ENCODE measurements around the gene DNA2. TPM values are rescaled to one million over a fixed set of nuclear protein-coding genes. Genes with fewer than 3 reads are reported as not detected.
A peak's percentile ranks its signal among the peaks of the same experiment; 100 is the strongest.
"Not testable (repeated sequence)": the region's sequence is repeated elsewhere in the genome, so short reads cannot be mapped to it uniquely, and the experiment has no call there.

DNA2 gene
- total and polyA plus RNA-seq, 11 donors, result 0.91 to 4.2 (median 2.4) TPM

DNA sequence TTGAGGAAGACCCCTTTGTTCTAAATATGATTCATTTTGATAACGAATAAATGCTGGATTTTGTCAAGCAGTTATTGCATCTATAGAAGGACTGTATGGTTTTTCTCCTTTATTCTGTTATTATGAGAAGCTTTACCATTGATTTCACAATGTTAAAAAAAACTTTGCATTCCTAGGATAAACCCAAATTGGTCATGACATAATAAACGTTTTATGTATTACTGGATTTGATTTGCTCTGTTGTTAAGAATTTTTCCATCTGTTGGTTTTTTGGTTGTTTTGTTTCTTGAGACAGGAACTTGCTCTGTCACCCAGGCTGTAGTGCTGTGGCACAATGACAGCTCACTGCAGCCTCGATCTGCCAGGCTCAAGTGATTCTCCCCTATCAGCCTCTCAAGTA, 2.2 kb upstream of the DNA2 start:
- no peak for DNase-seq
- Histone ChIP-seq H3K36me3 (peaks cover 0 to 2% (median 0%) of the 10 kb centered on the region in 9 donors), H3K9me3 (no peaks in the 10 kb centered on the region), H3K27ac (no peak overlapping the region), H3K4me1 (peaks cover 0 to 16% (median 7%) of the 10 kb centered on the region in 12 donors), H3K4me3 (no peak overlapping the region), H3K27me3 (no peaks in the 10 kb centered on the region)
- 49 to 58% (median 53%) methylated on average over 3 of the region's 3 CpGs for WGBS, 4 donors
- TF ChIP-seq POLR2A (IDR thresholded peaks at IDR 0.05), result no peak
- intact Hi-C loops (cut with DNase I), result no loop called here
- ATAC-seq, result no peak

DNA sequence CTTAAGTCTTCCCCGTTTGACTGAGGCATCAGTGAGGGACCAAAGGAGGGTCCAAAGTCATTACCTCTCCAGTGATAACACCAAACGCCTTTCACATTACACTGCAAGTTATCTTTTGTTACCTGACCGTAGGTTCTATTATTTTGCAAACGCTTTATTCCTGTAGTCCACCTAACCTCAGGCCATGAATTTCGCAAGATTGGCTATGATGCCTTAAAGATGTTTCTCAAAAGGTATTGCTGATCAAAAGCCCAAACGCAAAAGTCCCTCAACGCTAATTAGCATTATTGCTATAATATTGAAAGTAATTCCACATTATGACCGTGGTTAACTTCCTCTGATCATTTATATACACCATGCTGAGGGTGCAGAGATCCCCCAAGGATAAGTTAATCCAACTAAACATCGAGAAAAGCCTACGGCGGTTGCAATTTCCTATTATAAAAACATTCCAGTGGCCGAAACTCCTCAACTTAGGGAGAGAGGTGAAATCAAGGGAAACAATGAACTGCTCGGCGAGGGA, 649 bp downstream of the DNA2 start:
- ATAC-seq (no peak), DNase-seq (no peak)
- H3K27ac ChIP-seq, result peak overlapping the region in 3 of 12 donors; percentile 30 to 54 (median 36)
- peak overlapping the region; percentile 6 to 79 (median 66) for H3K4me3 ChIP-seq
- intact Hi-C loops (cut with DNase I), result no loop called here
- H3K36me3 ChIP-seq, result peaks cover 0 to 15% (median 0%) of the 10 kb centered on the region in 9 donors
- WGBS, 4 donors, result 1 to 2% (median 1%) methylated on average over 14 of the region's 14 CpGs
- no peaks in the 10 kb centered on the region for H3K27me3 ChIP-seq
- H3K4me1 ChIP-seq, result peaks cover 0 to 16% (median 7%) of the 10 kb centered on the region in 12 donors
- H3K9me3 ChIP-seq, result no peaks in the 10 kb centered on the region
- TF ChIP-seq, protein P1, sequence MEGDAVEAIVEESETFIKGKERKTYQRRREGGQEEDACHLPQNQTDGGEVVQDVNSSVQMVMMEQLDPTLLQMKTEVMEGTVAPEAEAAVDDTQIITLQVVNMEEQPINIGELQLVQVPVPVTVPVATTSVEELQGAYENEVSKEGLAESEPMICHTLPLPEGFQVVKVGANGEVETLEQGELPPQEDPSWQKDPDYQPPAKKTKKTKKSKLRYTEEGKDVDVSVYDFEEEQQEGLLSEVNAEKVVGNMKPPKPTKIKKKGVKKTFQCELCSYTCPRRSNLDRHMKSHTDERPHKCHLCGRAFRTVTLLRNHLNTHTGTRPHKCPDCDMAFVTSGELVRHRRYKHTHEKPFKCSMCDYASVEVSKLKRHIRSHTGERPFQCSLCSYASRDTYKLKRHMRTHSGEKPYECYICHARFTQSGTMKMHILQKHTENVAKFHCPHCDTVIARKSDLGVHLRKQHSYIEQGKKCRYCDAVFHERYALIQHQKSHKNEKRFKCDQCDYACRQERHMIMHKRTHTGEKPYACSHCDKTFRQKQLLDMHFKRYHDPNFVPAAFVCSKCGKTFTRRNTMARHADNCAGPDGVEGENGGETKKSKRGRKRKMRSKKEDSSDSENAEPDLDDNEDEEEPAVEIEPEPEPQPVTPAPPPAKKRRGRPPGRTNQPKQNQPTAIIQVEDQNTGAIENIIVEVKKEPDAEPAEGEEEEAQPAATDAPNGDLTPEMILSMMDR (IDR thresholded peaks at IDR 0.05), result no peak
- no peak for TF ChIP-seq POLR2A (IDR thresholded peaks at IDR 0.05)

DNA sequence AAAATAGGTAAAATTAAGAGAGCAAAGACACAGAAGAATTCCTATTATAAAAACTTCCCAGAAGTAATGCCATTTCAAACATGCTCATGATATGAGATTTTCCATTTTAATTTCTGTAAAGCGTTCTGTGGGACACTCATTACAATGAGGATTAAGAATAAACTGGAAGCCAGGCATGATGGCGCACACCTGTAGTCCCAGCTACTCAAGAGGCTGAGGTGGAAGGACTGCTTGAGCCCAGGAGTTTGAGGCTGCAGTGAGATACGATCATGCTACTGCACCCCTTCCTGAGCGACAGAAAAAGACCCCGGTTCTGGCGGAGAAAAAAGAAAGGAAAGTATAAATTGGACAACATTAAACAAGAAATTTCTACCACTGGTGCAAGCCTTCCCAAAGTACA, 1.5 kb downstream of the DNA2 start:
- H3K27me3 ChIP-seq, result no peaks in the 10 kb centered on the region
- H3K4me3 ChIP-seq, result peak overlapping the region in 1 of 12 donors; percentile 69
- intact Hi-C loops (cut with DNase I), result no loop called here
- H3K4me1 ChIP-seq, result peaks cover 0 to 16% (median 7%) of the 10 kb centered on the region in 12 donors
- H3K27ac ChIP-seq, result no peak overlapping the region
- 56 to 76% (median 70%) methylated on average over 6 of the region's 6 CpGs for WGBS, 4 donors
- TF ChIP-seq, protein P1 (IDR thresholded peaks at IDR 0.05), result no peak
- no peak for TF ChIP-seq POLR2A (IDR thresholded peaks at IDR 0.05)
- no peak for DNase-seq
- no peak for ATAC-seq
- no peaks in the 10 kb centered on the region for H3K9me3 ChIP-seq
- peaks cover 0 to 15% (median 0%) of the 10 kb centered on the region in 9 donors for H3K36me3 ChIP-seq

DNA sequence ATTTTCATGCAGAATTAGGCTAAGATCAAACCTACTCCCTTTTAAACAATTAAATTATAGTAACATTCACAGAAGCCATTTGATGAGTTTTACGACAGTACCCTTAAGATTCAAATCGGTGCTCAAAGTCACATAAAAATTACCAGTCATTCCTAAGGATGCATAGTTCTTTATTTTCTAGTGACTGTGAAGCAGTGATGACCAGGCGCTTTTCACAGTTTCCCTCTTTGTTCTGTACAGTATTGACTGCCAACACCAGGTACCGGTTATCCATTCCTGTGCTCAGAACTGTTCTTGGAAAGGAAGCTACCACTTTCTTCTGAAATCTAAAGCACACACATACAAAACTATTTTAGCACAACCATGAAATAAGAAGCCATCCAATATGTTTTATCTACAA, 1.9 kb downstream of the DNA2 start:
- no peak for TF ChIP-seq POLR2A (IDR thresholded peaks at IDR 0.05)
- TF ChIP-seq, protein P1 (IDR thresholded peaks at IDR 0.05), result no peak
- no peaks in the 10 kb centered on the region for H3K27me3 ChIP-seq
- H3K27ac ChIP-seq, result no peak overlapping the region
- no peak for DNase-seq
- H3K36me3 ChIP-seq, result peaks cover 0 to 15% (median 0%) of the 10 kb centered on the region in 9 donors
- WGBS, 4 donors, result 91 to 96% (median 94%) methylated on average over 4 of the region's 4 CpGs
- peak overlapping the region in 1 of 12 donors; percentile 69 for H3K4me3 ChIP-seq
- intact Hi-C loops (cut with DNase I), result no loop called here
- no peaks in the 10 kb centered on the region for H3K9me3 ChIP-seq
- peaks cover 0 to 16% (median 7%) of the 10 kb centered on the region in 12 donors for H3K4me1 ChIP-seq
- ATAC-seq, result no peak

DNA sequence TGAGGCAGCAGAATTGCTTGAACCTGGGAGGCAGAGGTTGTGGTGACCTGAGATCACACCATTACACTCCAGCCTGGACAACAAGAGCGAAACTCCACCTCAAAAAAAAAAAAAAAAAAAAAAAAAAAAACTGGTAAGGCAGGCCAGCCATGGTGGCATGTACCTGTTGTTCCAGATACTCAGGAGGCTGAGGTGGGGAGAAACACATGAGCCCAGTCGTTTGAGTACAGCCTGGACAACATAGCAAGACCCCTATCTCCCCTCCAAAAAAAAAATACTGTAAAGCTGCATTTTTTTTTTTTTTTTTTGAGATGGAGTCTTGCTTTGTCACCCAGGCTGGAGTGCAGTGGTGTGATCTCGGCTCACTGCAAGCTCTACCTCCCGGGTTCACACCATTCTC, 7.0 kb downstream of the DNA2 start:
- WGBS, 4 donors, result 82 to 98% (median 89%) methylated on average over 4 of the region's 4 CpGs
- H3K27ac ChIP-seq; DNase-seq; H3K4me1 ChIP-seq; H3K4me3 ChIP-seq; intact Hi-C loops (cut with DNase I); H3K9me3 ChIP-seq; H3K27me3 ChIP-seq; ATAC-seq: not testable (repeated sequence)
- H3K36me3 ChIP-seq, result peaks cover 0 to 31% (median 0%) of the 10 kb centered on the region in 9 donors

Data from heart left ventricle (tissue), 16 donors.